ENCODE measurements around the gene THADA.

Gene THADA

GRCh38 chr2:43361286-43361685 is 234.6 kb downstream of the THADA start:
- DNase-seq, result no peak

- DNase-seq, result no peak
These were observed 235.7 kb downstream of the THADA start for GRCh38 chr2:43360137-43360536.

GRCh38 chr2:43358410-43359201 is 237.2 kb downstream of the THADA start:
- DNase-seq, result no peak

GRCh38 chr2:43356774-43357173 is 239.1 kb downstream of the THADA start:
- no peak for DNase-seq

GRCh38 chr2:43355399-43355798 is 240.4 kb downstream of the THADA start:
- DNase-seq, result no peak

- no peak for DNase-seq
These were observed 245.9 kb downstream of the THADA start for GRCh38 chr2:43349904-43350303.

- DNase-seq, result no peak
These were observed 246.8 kb downstream of the THADA start for GRCh38 chr2:43348908-43349661.

- DNase-seq, result no peak
These were observed 248.1 kb downstream of the THADA start for GRCh38 chr2:43347746-43348145.

GRCh38 chr2:43346602-43347567 is 249.0 kb downstream of the THADA start:
- DNase-seq, result no peak

GRCh38 chr2:43345872-43346271 is 250.0 kb downstream of the THADA start:
- no peak for DNase-seq

- peak in 2 of 56 donors; percentile 9 to 21 for DNase-seq
These were observed 250.4 kb downstream of the THADA start for GRCh38 chr2:43345391-43345813.

GRCh38 chr2:43344868-43345373 is 250.9 kb downstream of the THADA start:
- DNase-seq, result no peak

GRCh38 chr2:43343573-43344304 is 252.1 kb downstream of the THADA start:
- DNase-seq, result peak in 12 of 56 donors; percentile 3 to 35 (median 12)

GRCh38 chr2:43341959-43342757 is 253.7 kb downstream of the THADA start:
- no peak for DNase-seq

GRCh38 chr2:43340945-43341356 is 254.9 kb downstream of the THADA start:
- DNase-seq, result no peak

- DNase-seq, result no peak
These were observed 255.8 kb downstream of the THADA start for GRCh38 chr2:43340066-43340465.

- DNase-seq, result peak in 1 of 56 donors; percentile 18
These were observed 262.1 kb downstream of the THADA start for GRCh38 chr2:43333656-43334144.

GRCh38 chr2:43333101-43333655 is 262.7 kb downstream of the THADA start:
- DNase-seq, result no peak

- DNase-seq, result no peak
These were observed 263.2 kb downstream of the THADA start for GRCh38 chr2:43332653-43333052.
